HepG2 (cell line): ENCODE measurements around the gene TTC39B. TPM values are rescaled to one million over a fixed set of nuclear protein-coding genes. Genes with fewer than 3 reads are reported as not detected.

ENCODE experiments used
- ATAD3A ChIP-seq: sonication (generic); formaldehyde crosslinking; IDR thresholded peaks from 2 replicates; pipeline ENCODE4 v1.4.0; 2020; ENCODE audit warnings: missing genetic modification reagents
- ATF1 ChIP-seq: IDR thresholded peaks from 2 replicates; pipeline ENCODE4 v1.6.1; 2016; ENCODE audit warnings: mild to moderate bottlenecking, control low read depth
- CBX1 ChIP-seq: IDR thresholded peaks from one replicate; pipeline ENCODE4 v1.6.1; 2016; ENCODE audit warnings: antibody characterized with exemption, low read depth
- ELF1 ChIP-seq: sonication (generic); formaldehyde crosslinking; IDR thresholded peaks from 2 replicates; pipeline ENCODE4 v1.4.0; 2020; ENCODE audit warnings: missing genetic modification reagents
- ELF3 ChIP-seq: IDR thresholded peaks from 2 replicates; pipeline ENCODE4 v1.6.1; 2016; ENCODE audit warnings: missing genetic modification reagents, missing compliant biosample characterization
- FOXK1 ChIP-seq: sonication (generic); formaldehyde crosslinking; IDR thresholded peaks from 2 replicates; pipeline ENCODE4 v1.4.0; 2020; ENCODE audit warnings: low read depth, missing genetic modification reagents, borderline replicate concordance
- HMG20A ChIP-seq: IDR thresholded peaks from 2 replicates; pipeline ENCODE4 v1.6.1; 2016; ENCODE audit warnings: borderline replicate concordance
- MED13 ChIP-seq: sonication (generic); formaldehyde crosslinking; IDR thresholded peaks from 2 replicates; pipeline ENCODE4 v1.5.0; 2020; ENCODE audit warnings: missing genetic modification reagents
- NCOA5 ChIP-seq: sonication (generic); formaldehyde crosslinking; IDR thresholded peaks from 2 replicates; pipeline ENCODE4 v1.4.0; 2020; ENCODE audit warnings: missing genetic modification reagents
- NR2F2 ChIP-seq: IDR thresholded peaks from 2 replicates; pipeline ENCODE4 v1.6.1; 2012; ENCODE audit warnings: low read depth, inconsistent platforms, borderline replicate concordance
- POLR2G ChIP-seq: fragments of 200-400 bp; formaldehyde crosslinking; IDR thresholded peaks from 2 replicates; pipeline ENCODE4 v1.6.1; 2018; ENCODE audit warnings: mild to moderate bottlenecking, low read depth, low read length, moderate library complexity
- PPARG ChIP-seq: conservative IDR thresholded peaks from 2 replicates; pipeline ENCODE4 v1.6.1; 2016; ENCODE audit warnings: missing biosample characterization, missing genetic modification reagents
- RARA ChIP-seq: IDR thresholded peaks from 2 replicates; pipeline ENCODE4 v1.6.1; 2016; ENCODE audit warnings: missing genetic modification reagents, missing compliant biosample characterization
- RBM22 ChIP-seq: fragments of 200-400 bp; formaldehyde crosslinking; optimal IDR thresholded peaks from 2 replicates; pipeline ENCODE3; 2017; ENCODE audit warnings: mild to moderate bottlenecking, low read length, moderate library complexity
- RELA ChIP-seq: sonication (generic); formaldehyde crosslinking; IDR thresholded peaks from 2 replicates; pipeline ENCODE4 v1.4.0; 2020; ENCODE audit warnings: missing genetic modification reagents
- SOX5 ChIP-seq: IDR thresholded peaks from 2 replicates; pipeline ENCODE4 v1.6.1; 2016; ENCODE audit warnings: borderline replicate concordance
- SRF ChIP-seq: IDR thresholded peaks from 2 replicates; pipeline ENCODE4 v1.6.1; 2011; ENCODE audit warnings: mild to moderate bottlenecking, low read depth, low read length, moderate library complexity
- TCF7 ChIP-seq: sonication (generic); IDR thresholded peaks from 2 replicates; pipeline ENCODE4 v1.6.1; 2016; ENCODE audit warnings: antibody characterized with exemption, low read depth
- ZFP1 ChIP-seq: IDR thresholded peaks from 2 replicates; pipeline ENCODE4 v1.6.1; 2016
- ZMYM4 ChIP-seq: sonication (generic); formaldehyde crosslinking; IDR thresholded peaks from 2 replicates; pipeline ENCODE4 v1.8.1; 2023; ENCODE audit warnings: mild to moderate bottlenecking, missing genetic modification reagents
- ZNF124 ChIP-seq: sonication (generic); formaldehyde crosslinking; IDR thresholded peaks from 2 replicates; pipeline ENCODE4 v1.4.0; 2020; ENCODE audit warnings: missing genetic modification reagents
- ZNF205 ChIP-seq: IDR thresholded peaks from 2 replicates; pipeline ENCODE4 v1.6.1; 2018; ENCODE audit warnings: missing biosample characterization, missing genetic modification reagents
- ZNF230 ChIP-seq: sonication (generic); formaldehyde crosslinking; IDR thresholded peaks from 2 replicates; pipeline ENCODE4 v1.4.0; 2020; ENCODE audit warnings: mild to moderate bottlenecking, missing genetic modification reagents
- ZNF264 ChIP-seq: sonication (generic); formaldehyde crosslinking; IDR thresholded peaks from 2 replicates; pipeline ENCODE4 v1.4.0; 2020; ENCODE audit warnings: missing genetic modification reagents
- ZNF619 ChIP-seq: sonication (generic); formaldehyde crosslinking; IDR thresholded peaks from 2 replicates; pipeline ENCODE4 v1.4.0; 2020; ENCODE audit warnings: mild to moderate bottlenecking, missing genetic modification reagents
- polyA plus RNA-seq, 8 experiments: library from polyadenylated mRNA; depleted of rRNA in 3 of 8; stranded (reverse) in 7 of 8; unstranded in 1 of 8; fragments of >200 nt; fragmentation: Illumina TruSeq in 4 of 8; extraction: Trizol in 4 of 8; gene quantifications; 2 replicates each; pipeline versions ENCODE4 v1.2.1 to v1.2.3, GENCODE V29; 2011 to 2016; ENCODE audit warnings: low read depth in 4 of 8, missing spikeins in 1 of 8, mixed read lengths in 1 of 8; ENCODE audit not compliant: insufficient read depth in 1 of 8
- total RNA-seq, 5 experiments: library from RNA; depleted of rRNA; stranded (reverse); fragments of >200 nt; fragmentation: Illumina TruSeq; extraction: Trizol; gene quantifications; 2 replicates each; pipeline ENCODE4 v1.2.3, GENCODE V29; 2016; ENCODE audit warnings: low read depth in 1 of 5
- TF ChIP-seq, protein P1 (sequence below): sonication (generic); formaldehyde crosslinking; IDR thresholded peaks from 2 replicates; pipeline ENCODE4 v1.4.0; 2020; ENCODE audit warnings: missing genetic modification reagents
- TF ChIP-seq, protein P2 (sequence below): IDR thresholded peaks from 2 replicates; pipeline ENCODE4 v1.6.1; 2012; ENCODE audit warnings: low read depth, low read length, improper control_type of control experiment
- TF ChIP-seq, protein P3 (sequence below): sonication (generic); formaldehyde crosslinking; IDR thresholded peaks from 2 replicates; pipeline ENCODE4 v1.5.0; 2020; ENCODE audit warnings: mild to moderate bottlenecking, missing genetic modification reagents, borderline replicate concordance

TTC39B gene
- total and polyA plus RNA-seq, 2 of the 13 experiments (the other 11 are each of a cell fraction or from before 2014, with no cell fraction given), result 14.3 to 19.4 TPM

DNA sequence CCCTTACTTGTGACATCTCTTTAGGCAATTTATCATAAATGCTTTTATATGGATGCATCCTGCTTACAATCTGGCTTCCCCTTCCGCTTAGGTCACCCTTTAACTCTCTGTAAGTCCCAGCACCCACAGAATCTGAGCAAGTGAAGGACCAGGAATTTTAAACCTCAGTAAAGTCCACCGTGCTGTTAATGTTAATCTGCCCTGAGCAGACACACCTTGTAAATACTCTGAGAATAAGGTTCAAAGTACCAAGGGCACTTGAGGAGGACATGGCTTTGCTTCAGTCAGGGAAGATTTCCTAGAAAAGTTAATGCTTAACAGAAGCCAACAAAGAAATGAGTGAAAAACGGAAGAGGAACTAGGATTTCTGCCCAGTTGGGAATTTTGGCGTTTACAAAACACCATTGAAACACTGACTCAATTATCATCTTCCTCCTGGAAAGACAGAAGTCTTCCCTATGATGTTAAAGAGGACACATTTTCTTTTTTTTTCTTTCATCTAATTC, 26.4 kb upstream of the TTC39B start (continued):
- TF ChIP-seq RBM22 (no peak), NR2F2 (0 out of 2 replicates have a peak, but pooled peaks have one; percentile 18), ZFP1 (CRISPR knock-in tag) (peak; percentile 47; the same call in 1 of the 2 replicates), ZNF124 (0 out of 2 replicates have a peak, but pooled peaks have one; percentile 38), TCF7 (peak; percentile 69), ZNF619 (CRISPR knock-in tag) (no peak), SOX5 (CRISPR knock-in tag) (peak; percentile 81), CBX1 (no peak), SRF (no peak), MED13 (peak; percentile 54; the same call in 1 of the 2 replicates), HMG20A (peak; percentile 66; the same call in 1 of the 2 replicates), ZNF264 (CRISPR knock-in tag) (peak; percentile 8; the same call in 1 of the 2 replicates), RARA (peak; percentile 60), ZNF205 (CRISPR knock-in tag) (0 out of 2 replicates have a peak, but pooled peaks have one; percentile 21), NCOA5 (CRISPR knock-in tag) (no peak), ATF1 (peak; percentile 50; the same call in 1 of the 2 replicates), ATAD3A (CRISPR knock-in tag) (no peak), ZMYM4 (CRISPR knock-in tag) (peak; percentile 77), PPARG (CRISPR knock-in tag) (peak; percentile 78), POLR2G (0 out of 2 replicates have a peak, but pooled peaks have one; percentile 36), RELA (CRISPR knock-in tag) (0 out of 2 replicates have a peak, but pooled peaks have one; percentile 62), FOXK1 (CRISPR knock-in tag) (peak; percentile 36; the same call in 1 of the 2 replicates), ELF3 (CRISPR knock-in tag) (peak; percentile 89), ZNF230 (CRISPR knock-in tag) (no peak), ELF1 (peak; percentile 55)
- TF ChIP-seq, protein P1, sequence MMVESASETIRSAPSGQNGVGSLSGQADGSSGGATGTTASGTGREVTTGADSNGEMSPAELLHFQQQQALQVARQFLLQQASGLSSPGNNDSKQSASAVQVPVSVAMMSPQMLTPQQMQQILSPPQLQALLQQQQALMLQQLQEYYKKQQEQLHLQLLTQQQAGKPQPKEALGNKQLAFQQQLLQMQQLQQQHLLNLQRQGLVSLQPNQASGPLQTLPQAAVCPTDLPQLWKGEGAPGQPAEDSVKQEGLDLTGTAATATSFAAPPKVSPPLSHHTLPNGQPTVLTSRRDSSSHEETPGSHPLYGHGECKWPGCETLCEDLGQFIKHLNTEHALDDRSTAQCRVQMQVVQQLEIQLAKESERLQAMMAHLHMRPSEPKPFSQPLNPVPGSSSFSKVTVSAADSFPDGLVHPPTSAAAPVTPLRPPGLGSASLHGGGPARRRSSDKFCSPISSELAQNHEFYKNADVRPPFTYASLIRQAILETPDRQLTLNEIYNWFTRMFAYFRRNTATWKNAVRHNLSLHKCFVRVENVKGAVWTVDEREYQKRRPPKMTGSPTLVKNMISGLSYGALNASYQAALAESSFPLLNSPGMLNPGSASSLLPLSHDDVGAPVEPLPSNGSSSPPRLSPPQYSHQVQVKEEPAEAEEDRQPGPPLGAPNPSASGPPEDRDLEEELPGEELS (CRISPR knock-in tag), result peak; percentile 80
- TF ChIP-seq, protein P2, sequence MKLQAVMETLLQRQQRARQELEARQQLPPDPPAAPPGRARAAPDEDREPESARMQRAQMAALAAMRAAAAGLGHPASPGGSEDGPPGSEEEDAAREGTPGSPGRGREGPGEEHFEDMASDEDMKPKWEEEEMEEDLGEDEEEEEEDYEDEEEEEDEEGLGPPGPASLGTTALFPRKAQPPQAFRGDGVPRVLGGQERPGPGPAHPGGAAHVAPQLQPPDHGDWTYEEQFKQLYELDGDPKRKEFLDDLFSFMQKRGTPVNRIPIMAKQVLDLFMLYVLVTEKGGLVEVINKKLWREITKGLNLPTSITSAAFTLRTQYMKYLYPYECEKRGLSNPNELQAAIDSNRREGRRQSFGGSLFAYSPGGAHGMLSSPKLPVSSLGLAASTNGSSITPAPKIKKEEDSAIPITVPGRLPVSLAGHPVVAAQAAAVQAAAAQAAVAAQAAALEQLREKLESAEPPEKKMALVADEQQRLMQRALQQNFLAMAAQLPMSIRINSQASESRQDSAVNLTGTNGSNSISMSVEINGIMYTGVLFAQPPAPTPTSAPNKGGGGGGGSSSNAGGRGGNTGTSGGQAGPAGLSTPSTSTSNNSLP, result peak; percentile 13; the same call in 1 of the 2 replicates
- TF ChIP-seq, protein P3, sequence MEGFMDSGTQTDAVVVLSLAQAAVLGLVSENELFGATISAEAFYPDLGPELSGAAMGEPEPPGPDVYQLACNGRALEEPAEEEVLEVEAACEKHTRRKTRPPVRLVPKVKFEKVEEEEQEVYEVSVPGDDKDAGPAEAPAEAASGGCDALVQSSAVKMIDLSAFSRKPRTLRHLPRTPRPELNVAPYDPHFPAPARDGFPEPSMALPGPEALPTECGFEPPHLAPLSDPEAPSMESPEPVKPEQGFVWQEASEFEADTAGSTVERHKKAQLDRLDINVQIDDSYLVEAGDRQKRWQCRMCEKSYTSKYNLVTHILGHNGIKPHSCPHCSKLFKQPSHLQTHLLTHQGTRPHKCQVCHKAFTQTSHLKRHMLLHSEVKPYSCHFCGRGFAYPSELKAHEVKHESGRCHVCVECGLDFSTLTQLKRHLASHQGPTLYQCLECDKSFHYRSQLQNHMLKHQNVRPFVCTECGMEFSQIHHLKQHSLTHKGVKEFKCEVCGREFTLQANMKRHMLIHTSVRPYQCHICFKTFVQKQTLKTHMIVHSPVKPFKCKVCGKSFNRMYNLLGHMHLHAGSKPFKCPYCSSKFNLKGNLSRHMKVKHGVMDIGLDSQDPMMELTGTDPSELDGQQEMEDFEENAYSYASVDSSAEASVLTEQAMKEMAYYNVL (CRISPR knock-in tag), result peak; percentile 92
